H1 (cell line): ENCODE measurements around the gene GRHL3. TPM values are rescaled to one million over a fixed set of nuclear protein-coding genes. Genes with fewer than 3 reads are reported as not detected.
"Not testable (repeated sequence)": the region's sequence is repeated elsewhere in the genome, so short reads cannot be mapped to it uniquely, and the experiment has no call there.

Experiments
- CTCF ChIA-PET: fragments of 300-600 bp; sonication (Branson Sonifier 250); formaldehyde crosslinking; loops from one replicate; lab custom pipeline; 2021; ENCODE audit not compliant: partially characterized antibody; lab: Charles Lee
- POLR2A ChIA-PET: fragments of 300-600 bp; sonication (Branson Sonifier 250); formaldehyde crosslinking; loops from one replicate; lab custom pipeline; 2021; ENCODE audit warnings: inconsistent platforms; ENCODE audit not compliant: partially characterized antibody; lab: Charles Lee
- DNase-seq, 2 experiments: peaks; one replicate each; pipeline versions ENCODE4 v3.0.0 to v3.0.0-alpha.2; 2010 to 2022; ENCODE audit warnings: low spot score in 2 of 2, low read depth in 1 of 2, mixed read lengths in 1 of 2
- FAIRE-seq: peaks from 2 replicates; lab custom pipeline; 2011; peaks lifted over from hg19 to GRCh38; lab: Jason Lieb, UNC
- H2AFZ ChIP-seq: 2 replicates; pipeline ENCODE4 v1.8.1; 2012; ENCODE audit warnings: low read length, inconsistent platforms
- H2AK5ac ChIP-seq: 2 replicates; pipeline ENCODE4 v1.6.1; 2013; ENCODE audit warnings: low read depth, low read length
- H2BK120ac ChIP-seq: replicated peaks from 2 replicates; pipeline ENCODE3; 2013; ENCODE audit warnings: low read depth, low read length, inconsistent platforms
- H2BK12ac ChIP-seq: 2 replicates; pipeline ENCODE4 v1.6.1; 2013; ENCODE audit warnings: low read depth, low read length
- H2BK15ac ChIP-seq: 2 replicates; pipeline ENCODE4 v1.6.1; 2013; ENCODE audit warnings: low read length
- H2BK20ac ChIP-seq: 2 replicates; pipeline ENCODE4 v1.6.1; 2013; ENCODE audit warnings: low read length
- H2BK5ac ChIP-seq: 2 replicates; pipeline ENCODE4 v1.6.1; 2013; ENCODE audit warnings: low read depth, low read length
- H3K14ac ChIP-seq: 2 replicates; pipeline ENCODE4 v1.6.1; 2013; ENCODE audit warnings: inconsistent platforms; ENCODE audit not compliant: insufficient read length
- H3K18ac ChIP-seq: 2 replicates; pipeline ENCODE4 v1.6.1; 2013; ENCODE audit warnings: low read length; ENCODE audit errors: extremely low read depth
- H3K23ac ChIP-seq: 2 replicates; pipeline ENCODE4 v1.6.1; 2013; ENCODE audit warnings: inconsistent platforms; ENCODE audit not compliant: insufficient read length
- H3K23me2 ChIP-seq: 2 replicates; pipeline ENCODE4 v1.6.1; 2013; ENCODE audit warnings: low read depth, low read length
- H3K27ac ChIP-seq: 2 replicates; pipeline ENCODE4 v1.6.1; 2011; ENCODE audit warnings: low read depth, low read length, inconsistent platforms
- H3K27me3 ChIP-seq, 4 experiments: replicated peaks in 1 of 4; 1 replicate in 1 of 4; 2 replicates in 3 of 4; pipeline versions ENCODE4 v1.6.1 to v1.8.1; 2011 to 2013; ENCODE audit warnings: low read length in 3 of 4, mild to moderate bottlenecking in 3 of 4, inconsistent platforms in 2 of 4, mixed read lengths in 2 of 4, moderate library complexity in 1 of 4; ENCODE audit not compliant: control insufficient read depth in 3 of 4, insufficient read depth in 3 of 4; ENCODE audit errors: extremely low read depth in 1 of 4
- H3K36me3 ChIP-seq, 4 experiments: 2 replicates each; pipeline versions ENCODE4 v1.6.1 to v1.8.1; 2011 to 2013; ENCODE audit warnings: mild to moderate bottlenecking in 4 of 4, low read length in 3 of 4, moderate library complexity in 2 of 4, control low read depth in 1 of 4, inconsistent platforms in 1 of 4; ENCODE audit not compliant: insufficient read depth in 4 of 4, control insufficient read depth in 2 of 4
- H3K4ac ChIP-seq: replicated peaks from 2 replicates; pipeline ENCODE3; 2013; ENCODE audit warnings: low read length, low read depth, mixed read lengths, inconsistent platforms; ENCODE audit not compliant: insufficient read length
- H3K4me1 ChIP-seq, 4 experiments: replicated peaks in 1 of 4; 1 replicate in 1 of 4; 2 replicates in 3 of 4; pipeline versions ENCODE4 v1.6.1 to v1.8.1; 2011 to 2013; ENCODE audit warnings: low read length in 3 of 4, inconsistent platforms in 2 of 4, mixed read lengths in 1 of 4; ENCODE audit not compliant: insufficient read depth in 4 of 4, control insufficient read depth in 3 of 4
- H3K4me2 ChIP-seq, 2 experiments: 2 replicates each; pipeline versions ENCODE4 v1.6.1 to v1.8.1; 2011 to 2013; ENCODE audit warnings: low read depth in 2 of 2, low read length in 2 of 2, control low read depth in 1 of 2, inconsistent platforms in 1 of 2, mild to moderate bottlenecking in 1 of 2; ENCODE audit not compliant: insufficient read depth in 1 of 2
- H3K4me3 ChIP-seq, 4 experiments: fragments of 200-600, 300-600 bp in 1 of 4; sonication (generic), shearing (Covaris generic), sonication (Bioruptor Twin) in 1 of 4; 2 replicates each; pipeline versions ENCODE4 v1.5.1 to v1.8.1; 2011 to 2016; ENCODE audit warnings: low read length in 4 of 4, low read depth in 3 of 4, control low read depth in 2 of 4, inconsistent platforms in 2 of 4, mild to moderate bottlenecking in 2 of 4, mixed read lengths in 1 of 4, moderate library complexity in 1 of 4; ENCODE audit not compliant: insufficient read depth in 2 of 4; ENCODE audit errors: extremely low read depth in 1 of 4
- H3K56ac ChIP-seq: replicated peaks from 2 replicates; pipeline ENCODE3; 2013; ENCODE audit warnings: low read depth, mild to moderate bottlenecking, mixed read lengths, low read length, inconsistent platforms; ENCODE audit not compliant: insufficient read length
- H3K79me1 ChIP-seq: 2 replicates; pipeline ENCODE4 v1.6.1; 2013; ENCODE audit warnings: low read depth, low read length, control low read depth
- H3K79me2 ChIP-seq, 2 experiments: 2 replicates each; pipeline versions ENCODE4 v1.6.1 to v1.8.1; 2012 to 2013; ENCODE audit warnings: low read length in 2 of 2, mild to moderate bottlenecking in 2 of 2, inconsistent platforms in 1 of 2; ENCODE audit not compliant: insufficient read depth in 2 of 2, control insufficient read depth in 1 of 2
- H3K9ac ChIP-seq, 4 experiments: replicated peaks in 1 of 4; 1 replicate in 1 of 4; 2 replicates in 3 of 4; pipeline versions ENCODE4 v1.6.1 to v1.8.1; 2011 to 2013; ENCODE audit warnings: low read depth in 3 of 4, low read length in 3 of 4, control low read depth in 2 of 4, mild to moderate bottlenecking in 2 of 4, moderate library complexity in 2 of 4, inconsistent platforms in 1 of 4; ENCODE audit errors: extremely low read depth in 1 of 4
- H3K9me3 ChIP-seq, 2 experiments: 2 replicates each; pipeline versions ENCODE4 v1.6.1 to v1.8.1; 2012 to 2013; ENCODE audit warnings: mild to moderate bottlenecking in 2 of 2, moderate library complexity in 2 of 2, control low read depth in 1 of 2, inconsistent platforms in 1 of 2, low read depth in 1 of 2, low read length in 1 of 2, mixed read lengths in 1 of 2; ENCODE audit not compliant: insufficient read depth in 2 of 2
- H4K20me1 ChIP-seq, 2 experiments: replicated peaks in 1 of 2; 2 replicates each; pipeline versions ENCODE3 to v1.8.1; 2011 to 2013; ENCODE audit warnings: inconsistent platforms in 2 of 2, low read length in 2 of 2, mild to moderate bottlenecking in 1 of 2; ENCODE audit not compliant: insufficient read depth in 2 of 2, control insufficient read depth in 1 of 2
- H4K5ac ChIP-seq: 2 replicates; pipeline ENCODE4 v1.6.1; 2013; ENCODE audit warnings: low read length, low read depth, mixed read lengths, inconsistent platforms; ENCODE audit not compliant: insufficient read length
- H4K8ac ChIP-seq: 2 replicates; pipeline ENCODE4 v1.8.0; 2013; ENCODE audit warnings: mild to moderate bottlenecking, moderate library complexity, low read length, inconsistent platforms; ENCODE audit not compliant: insufficient read depth; ENCODE audit errors: extremely low read depth
- H4K91ac ChIP-seq: replicated peaks from 2 replicates; pipeline ENCODE3; 2013; ENCODE audit warnings: low read length, mixed read lengths, inconsistent platforms; ENCODE audit not compliant: insufficient read length
- WGBS, 2 experiments: shearing (Covaris generic) in 1 of 2; methylation state at CpG; one replicate each; pipeline versions ENCODE4 v1.1.6 to v1.1.7; 2013 to 2015; ENCODE audit warnings: low lambda C conversion rate in 2 of 2, mixed read lengths in 2 of 2, inconsistent platforms in 1 of 2, low coverage in 1 of 2, missing lambda C conversion rate in 1 of 2; ENCODE audit not compliant: insufficient replicate concordance in 2 of 2, insufficient coverage in 1 of 2, insufficient read length in 1 of 2; ENCODE audit errors: extremely low coverage in 1 of 2, missing lambda C conversion rate in 1 of 2; 5-methylcytosine and 5-hydroxymethylcytosine counted together
- polyA plus RNA-seq, 7 experiments: library from polyadenylated mRNA; depleted of rRNA in 3 of 7; stranded (reverse) in 5 of 7; unstranded in 2 of 7; fragments of >200 nt in 5 of 7; fragments of 200-250 nt in 2 of 7; gene quantifications; 1 replicate in 5 of 7; 2 replicates in 1 of 7; 4 replicates in 1 of 7; pipeline versions ENCODE4 v1.2.1 to v1.2.3, GENCODE V29; 2011 to 2013; ENCODE audit warnings: missing spikeins in 2 of 7, mixed read lengths in 2 of 7
- total RNA-seq: library from RNA; stranded (reverse); fragmentation: NEBNext Ultra II Directional; extraction: Animal tissue kit (Norgen Biotek cat#: 25700); gene quantifications from 2 replicates; pipeline ENCODE4 v1.2.1, GENCODE V29; 2021

GRHL3 gene
- total and polyA plus RNA-seq, 2 of the 8 experiments (the other 6 are each of a cell fraction or from before 2014, with no cell fraction given), result 0.80 to 1.8 TPM

- H4K20me1 ChIP-seq, H4K91ac ChIP-seq, H2BK5ac ChIP-seq, H3K18ac ChIP-seq, FAIRE-seq, H3K9me3 ChIP-seq, DNase-seq, H3K14ac ChIP-seq, H3K36me3 ChIP-seq, H3K79me1 ChIP-seq, H3K27me3 ChIP-seq, H4K8ac ChIP-seq, H4K5ac ChIP-seq, H3K56ac ChIP-seq, H2BK120ac ChIP-seq, H3K9ac ChIP-seq, H3K4ac ChIP-seq, H2AFZ ChIP-seq, H2BK20ac ChIP-seq, H3K23ac ChIP-seq, H2AK5ac ChIP-seq, H3K27ac ChIP-seq, H3K4me1 ChIP-seq, H2BK15ac ChIP-seq, H3K79me2 ChIP-seq, H3K4me2 ChIP-seq, H2BK12ac ChIP-seq, H3K23me2 ChIP-seq, H3K4me3 ChIP-seq: not testable (repeated sequence)
- ChIA-PET POLR2A (interaction anchor here (0.9 to 1.2 kb wide), 2 partner anchors 20 to 123 kb away, joined by 3 read pairs; no protein-coding TSS in a partner anchor), CTCF (interaction anchor here (0.7 to 5.3 kb wide), 6 partner anchors 10 to 117 kb away, joined by 3 to 27 read pairs (median 5); no protein-coding TSS in a partner anchor)
- 86% methylated on average over 20 of the region's 20 CpGs; no CpG with 5 or more reads in 1 of the 2 experiments for WGBS, 2 experiments
Measured at GRCh38 chr1:24274203-24275103, 44.7 kb upstream of the GRHL3 start.
